HCT116 (cell line): ENCODE results near the gene RND3. TPM values are rescaled to one million over a fixed set of nuclear protein-coding genes. Genes with fewer than 3 reads are reported as not detected.

Source experiments
- ATAC-seq: fragments of 200-7000 bp; cut with Tn5 transposase; 2 replicates; pipeline ENCODE4 v1.9.1; 2020; ENCODE audit warnings: mild to moderate bottlenecking, moderate library complexity
- BruUV-seq: library from RNA; stranded (reverse); fragments of 400-500 nt; replicated peaks from 2 replicates; lab custom pipeline; 2021; lab: Mats Ljungman, UMichigan
- CTCF ChIA-PET: fragments of 300-600 bp; sonication (Branson Sonifier 250); formaldehyde crosslinking; loops from one replicate; lab custom pipeline; 2021; ENCODE audit warnings: antibody characterized with exemption; lab: Charles Lee
- POLR2A ChIA-PET: fragments of 300-600, 350-600 bp; sonication (Branson Sonifier 250); formaldehyde crosslinking; loops from one replicate; lab custom pipeline; 2021; ENCODE audit warnings: antibody characterized with exemption; lab: Charles Lee
- RAD21 ChIA-PET, 2 experiments: fragments of 300-600 bp; sonication (Branson Sonifier 250); formaldehyde crosslinking; loops; one replicate each; lab custom pipeline; 2023; ENCODE audit warnings: low total read pairs in 2 of 2; ENCODE audit not compliant: uncharacterized antibody in 2 of 2, unreplicated experiment in 2 of 2, low non-redundant PET in 1 of 2; lab: Charles Lee
- DNase-seq: peaks from one replicate; pipeline ENCODE4 v3.0.0-alpha.2; 2010; ENCODE audit warnings: low read depth, low spot score
- H2AFZ ChIP-seq: fragments of 200-600 bp; shearing (Covaris generic), sonication (generic); 2 replicates; pipeline ENCODE4 v1.6.1; 2017; ENCODE audit warnings: low read depth, mixed run types, mixed read lengths, antibody characterized with exemption, low read length; ENCODE audit not compliant: poor library complexity, severe bottlenecking
- H3K27ac ChIP-seq: 2 replicates; pipeline ENCODE4 v1.5.1; 2012; ENCODE audit warnings: low read depth, low read length
- H3K27me3 ChIP-seq: fragments of 200-600 bp; sonication (generic); 2 replicates; pipeline ENCODE4 v1.6.1; 2016; ENCODE audit warnings: mixed run types, low read length, mixed read lengths; ENCODE audit not compliant: insufficient read depth
- H3K36me3 ChIP-seq, 2 experiments: fragments of 200-500 bp in 1 of 2; fragments of 200-600 bp in 1 of 2; sonication (Bioruptor generic) in 1 of 2; sonication (generic) in 1 of 2; 2 replicates each; pipeline versions ENCODE4 v1.5.1 to v1.6.1; 2014 to 2016; ENCODE audit warnings: low read length in 2 of 2, inconsistent platforms in 1 of 2, mixed read lengths in 1 of 2, mixed run types in 1 of 2; ENCODE audit not compliant: insufficient read depth in 2 of 2, control insufficient read depth in 1 of 2
- H3K4me1 ChIP-seq, 2 experiments: fragments of 200-600 bp in 1 of 2; sonication (generic) in 1 of 2; 2 replicates each; pipeline versions ENCODE4 v1.5.1 to v1.6.1; 2012 to 2017; ENCODE audit warnings: low read length in 2 of 2, inconsistent platforms in 1 of 2, mild to moderate bottlenecking in 1 of 2, mixed read lengths in 1 of 2, mixed run types in 1 of 2, moderate library complexity in 1 of 2; ENCODE audit not compliant: insufficient read depth in 2 of 2, control insufficient read depth in 1 of 2
- H3K4me2 ChIP-seq: fragments of 200-600 bp; sonication (generic); 2 replicates; pipeline ENCODE4 v1.6.1; 2017; ENCODE audit warnings: mixed run types, low read length, mixed read lengths
- H3K4me3 ChIP-seq, 2 experiments: fragments of 200-600 bp in 1 of 2; sonication (generic) in 1 of 2; replicated peaks in 1 of 2; 2 replicates each; pipeline ENCODE4 v1.5.1; 2011 to 2016; ENCODE audit warnings: low read length in 2 of 2, control low read depth in 1 of 2, low read depth in 1 of 2, mild to moderate bottlenecking in 1 of 2, mixed read lengths in 1 of 2, mixed run types in 1 of 2
- H3K79me2 ChIP-seq: fragments of 200-600 bp; sonication (generic); 2 replicates; pipeline ENCODE4 v1.6.1; 2017; ENCODE audit warnings: mild to moderate bottlenecking, mixed run types, low read length, moderate library complexity, mixed read lengths; ENCODE audit not compliant: insufficient read depth
- H3K9ac ChIP-seq: fragments of 200-600 bp; sonication (generic); 2 replicates; pipeline ENCODE4 v1.6.1; 2016; ENCODE audit warnings: low read length, mixed read lengths
- H3K9me2 ChIP-seq: fragments of 200-600 bp; sonication (generic), shearing (Covaris generic); 2 replicates; pipeline ENCODE4 v1.6.1; 2017; ENCODE audit warnings: mixed run types, mild to moderate bottlenecking, moderate library complexity; ENCODE audit not compliant: insufficient read depth
- H3K9me3 ChIP-seq, 2 experiments: fragments of 200-500 bp in 1 of 2; fragments of 200-600 bp in 1 of 2; sonication (Bioruptor generic) in 1 of 2; sonication (generic) in 1 of 2; 2 replicates each; pipeline ENCODE4 v1.6.1; 2014 to 2017; ENCODE audit warnings: low read length in 2 of 2, mixed read lengths in 2 of 2, inconsistent platforms in 1 of 2, low read depth in 1 of 2, mild to moderate bottlenecking in 1 of 2, mixed run types in 1 of 2, moderate library complexity in 1 of 2; ENCODE audit not compliant: control insufficient read depth in 1 of 2, insufficient read depth in 1 of 2
- H4K20me1 ChIP-seq: fragments of 200-600 bp; sonication (generic), shearing (Covaris generic); 2 replicates; pipeline ENCODE4 v1.6.1; 2017; ENCODE audit warnings: mixed run types, mild to moderate bottlenecking, moderate library complexity; ENCODE audit not compliant: insufficient read depth
- ELF1 ChIP-seq: IDR thresholded peaks from 2 replicates; pipeline ENCODE4 v1.6.1; 2012; ENCODE audit warnings: low read depth, borderline replicate concordance
- EZH2 ChIP-seq: fragments of 200-600 bp; sonication (generic); IDR thresholded peaks from 2 replicates; pipeline ENCODE4 v1.6.1; 2017; ENCODE audit warnings: antibody characterized with exemption, mixed run types
- POLR2A ChIP-seq: IDR thresholded peaks from 2 replicates; pipeline ENCODE4 v1.7.0; 2011; ENCODE audit warnings: borderline replicate concordance; ENCODE audit not compliant: insufficient read depth, insufficient read length; ENCODE audit errors: extremely low read depth
- RAD21 ChIP-seq: IDR thresholded peaks from 2 replicates; pipeline ENCODE4 v1.6.1; 2012; ENCODE audit warnings: low read depth, mild to moderate bottlenecking
- SIN3A ChIP-seq: IDR thresholded peaks from 2 replicates; pipeline ENCODE4 v1.6.1; 2012; ENCODE audit warnings: low read depth
- TCF7L2 ChIP-seq: IDR thresholded peaks from 2 replicates; pipeline ENCODE4 v1.7.0; 2011; ENCODE audit warnings: borderline replicate concordance, inconsistent platforms; ENCODE audit not compliant: insufficient read depth, insufficient read length; ENCODE audit errors: extremely low read depth
- ZFX ChIP-seq: fragments of 450-650 bp; IDR thresholded peaks from 2 replicates; pipeline ENCODE4 v1.6.1; 2017
- intact Hi-C: fragments of 100-400 bp; cut with micrococcal nuclease; formaldehyde crosslinking; loops from 2 replicates; pipeline ENCODE4 v1.10.0; 2022
- total RNA-seq: library from RNA; stranded (reverse); gene quantifications from one replicate; pipeline ENCODE4 v1.2.1, GENCODE V29; 2021; ENCODE audit not compliant: unreplicated experiment
- TF ChIP-seq, protein P1 (sequence below): IDR thresholded peaks from 2 replicates; pipeline ENCODE4 v1.6.1; 2012
- TF ChIP-seq, protein P2 (sequence below): IDR thresholded peaks from 2 replicates; pipeline ENCODE4 v1.6.1; 2012
- TF ChIP-seq, protein P3 (sequence below), 3 experiments: fragments of 200-600 bp in 1 of 3; sonication (generic) in 1 of 3; IDR thresholded peaks in 2 of 3; conservative IDR thresholded peaks in 1 of 3; 2 replicates each; pipeline ENCODE4 v1.5.1; 2012 to 2017; ENCODE audit warnings: low read depth in 2 of 3, low read length in 2 of 3, antibody characterized with exemption in 1 of 3, borderline replicate concordance in 1 of 3, control low read depth in 1 of 3, mild to moderate bottlenecking in 1 of 3, mixed read lengths in 1 of 3, mixed run types in 1 of 3, moderate library complexity in 1 of 3; ENCODE audit not compliant: insufficient read depth in 1 of 3
- TF ChIP-seq, protein P4 (sequence below): IDR thresholded peaks from 2 replicates; pipeline ENCODE4 v1.6.1; 2011; ENCODE audit warnings: mild to moderate bottlenecking, low read length, moderate library complexity; ENCODE audit not compliant: insufficient replicate concordance; ENCODE audit errors: extremely low read depth

RND3 gene
- total RNA-seq, 1 experiment from 2014 or later = 15.0 TPM

- no peak for TF ChIP-seq POLR2A
- TF ChIP-seq SIN3A = no peak
- Histone ChIP-seq H3K9me2 (no peaks in the 10 kb centered on the region), H3K27ac (no peak overlapping the region), H3K9ac (peak overlapping the region; percentile 2; the same call in 1 of the 2 replicates), H2AFZ (no peak overlapping the region), H3K4me3 (no peak overlapping the region), H3K9me3 (no peaks in the 10 kb centered on the region), H3K36me3 (peaks cover 2 to 26% of the 10 kb centered on the region in 2 experiments; a peak in 2 of 4 replicates), H3K27me3 (no peaks in the 10 kb centered on the region), H3K79me2 (peaks cover 98% of the 10 kb centered on the region), H3K4me2 (peak overlapping the region; percentile 79), H4K20me1 (peaks cover 6% of the 10 kb centered on the region; the same call in 1 of the 2 replicates), H3K4me1 (peaks cover 38 to 100% of the 10 kb centered on the region in 2 experiments)
- ATAC-seq (no peak), DNase-seq (no peak)
- CTCF ChIA-PET = no interaction called here
- no TSS peak for BruUV-seq
- POLR2A ChIA-PET = interaction anchor here (1.7 kb wide), 1 partner anchor 8 kb away, joined by 4 read pairs; no protein-coding TSS in a partner anchor
- intact Hi-C loops = no loop called here
- RAD21 ChIA-PET = no interaction called here
These were observed 10.1 kb downstream of the RND3 start for GRCh38 chr2:150477347-150477746.

DNA sequence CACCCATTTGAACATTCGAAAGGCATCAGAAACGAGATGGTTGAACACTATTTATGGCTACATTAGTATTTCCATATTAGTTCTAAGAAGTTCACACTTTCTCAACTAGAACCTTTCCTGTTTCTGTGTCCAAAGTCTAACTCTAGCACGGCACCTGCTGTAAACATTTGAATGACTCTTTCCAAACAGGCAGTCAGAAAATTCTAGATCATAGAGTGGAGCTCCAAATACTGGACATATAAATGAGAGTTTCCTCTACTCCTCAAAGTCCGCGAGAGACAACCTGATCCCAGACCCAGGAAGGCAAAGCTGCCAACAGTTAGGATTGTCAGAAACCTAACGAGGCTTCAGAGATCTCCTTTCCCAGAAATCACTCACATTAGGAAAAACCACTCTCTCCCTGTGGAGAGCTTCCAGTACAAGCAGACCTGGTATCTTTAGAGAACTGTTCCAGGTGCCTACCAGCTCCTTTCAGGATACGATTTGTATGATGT is 10.6 kb downstream of the RND3 start:
- H3K79me2 ChIP-seq = peaks cover 98% of the 10 kb centered on the region
- no peak overlapping the region for H3K4me2 ChIP-seq
- H3K9ac ChIP-seq = no peak overlapping the region
- DNase-seq (no peak), ATAC-seq (no peak)
- no peak overlapping the region for H3K27ac ChIP-seq
- intact Hi-C loops = no loop called here
- ChIA-PET POLR2A (interaction anchor here (1.7 kb wide), 1 partner anchor 8 kb away, joined by 4 read pairs; no protein-coding TSS in a partner anchor), RAD21 (no interaction called here), CTCF (no interaction called here)
- no peaks in the 10 kb centered on the region for H3K27me3 ChIP-seq
- H3K36me3 ChIP-seq = peaks cover 2 to 31% of the 10 kb centered on the region in 2 experiments; a peak in 2 of 4 replicates
- H4K20me1 ChIP-seq = peaks cover 6% of the 10 kb centered on the region; the same call in 1 of the 2 replicates
- TF ChIP-seq RAD21 (no peak), EZH2 (no peak), ZFX (no peak), ELF1 (no peak), POLR2A (no peak), TCF7L2 (no peak)
- TF ChIP-seq, protein P1, sequence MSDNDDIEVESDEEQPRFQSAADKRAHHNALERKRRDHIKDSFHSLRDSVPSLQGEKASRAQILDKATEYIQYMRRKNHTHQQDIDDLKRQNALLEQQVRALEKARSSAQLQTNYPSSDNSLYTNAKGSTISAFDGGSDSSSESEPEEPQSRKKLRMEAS = no peak
- TF ChIP-seq, protein P2, sequence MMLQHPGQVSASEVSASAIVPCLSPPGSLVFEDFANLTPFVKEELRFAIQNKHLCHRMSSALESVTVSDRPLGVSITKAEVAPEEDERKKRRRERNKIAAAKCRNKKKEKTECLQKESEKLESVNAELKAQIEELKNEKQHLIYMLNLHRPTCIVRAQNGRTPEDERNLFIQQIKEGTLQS = no peak
- TF ChIP-seq, protein P3, sequence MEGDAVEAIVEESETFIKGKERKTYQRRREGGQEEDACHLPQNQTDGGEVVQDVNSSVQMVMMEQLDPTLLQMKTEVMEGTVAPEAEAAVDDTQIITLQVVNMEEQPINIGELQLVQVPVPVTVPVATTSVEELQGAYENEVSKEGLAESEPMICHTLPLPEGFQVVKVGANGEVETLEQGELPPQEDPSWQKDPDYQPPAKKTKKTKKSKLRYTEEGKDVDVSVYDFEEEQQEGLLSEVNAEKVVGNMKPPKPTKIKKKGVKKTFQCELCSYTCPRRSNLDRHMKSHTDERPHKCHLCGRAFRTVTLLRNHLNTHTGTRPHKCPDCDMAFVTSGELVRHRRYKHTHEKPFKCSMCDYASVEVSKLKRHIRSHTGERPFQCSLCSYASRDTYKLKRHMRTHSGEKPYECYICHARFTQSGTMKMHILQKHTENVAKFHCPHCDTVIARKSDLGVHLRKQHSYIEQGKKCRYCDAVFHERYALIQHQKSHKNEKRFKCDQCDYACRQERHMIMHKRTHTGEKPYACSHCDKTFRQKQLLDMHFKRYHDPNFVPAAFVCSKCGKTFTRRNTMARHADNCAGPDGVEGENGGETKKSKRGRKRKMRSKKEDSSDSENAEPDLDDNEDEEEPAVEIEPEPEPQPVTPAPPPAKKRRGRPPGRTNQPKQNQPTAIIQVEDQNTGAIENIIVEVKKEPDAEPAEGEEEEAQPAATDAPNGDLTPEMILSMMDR (IDR thresholded peaks at IDR 0.05 in 2 of 3, conservative IDR thresholded peaks at IDR 0.05 in 1 of 3; ENCODE audit: borderline replicate concordance in 1 of 3, insufficient read depth in 1 of 3, low read depth in 2 of 3, low read length in 2 of 3) = no peak
- TF ChIP-seq, protein P4, sequence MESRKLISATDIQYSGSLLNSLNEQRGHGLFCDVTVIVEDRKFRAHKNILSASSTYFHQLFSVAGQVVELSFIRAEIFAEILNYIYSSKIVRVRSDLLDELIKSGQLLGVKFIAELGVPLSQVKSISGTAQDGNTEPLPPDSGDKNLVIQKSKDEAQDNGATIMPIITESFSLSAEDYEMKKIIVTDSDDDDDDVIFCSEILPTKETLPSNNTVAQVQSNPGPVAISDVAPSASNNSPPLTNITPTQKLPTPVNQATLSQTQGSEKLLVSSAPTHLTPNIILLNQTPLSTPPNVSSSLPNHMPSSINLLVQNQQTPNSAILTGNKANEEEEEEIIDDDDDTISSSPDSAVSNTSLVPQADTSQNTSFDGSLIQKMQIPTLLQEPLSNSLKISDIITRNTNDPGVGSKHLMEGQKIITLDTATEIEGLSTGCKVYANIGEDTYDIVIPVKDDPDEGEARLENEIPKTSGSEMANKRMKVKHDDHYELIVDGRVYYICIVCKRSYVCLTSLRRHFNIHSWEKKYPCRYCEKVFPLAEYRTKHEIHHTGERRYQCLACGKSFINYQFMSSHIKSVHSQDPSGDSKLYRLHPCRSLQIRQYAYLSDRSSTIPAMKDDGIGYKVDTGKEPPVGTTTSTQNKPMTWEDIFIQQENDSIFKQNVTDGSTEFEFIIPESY = no peak
- no peak overlapping the region for H2AFZ ChIP-seq
- H3K9me2 ChIP-seq = no peaks in the 10 kb centered on the region
- no peaks in the 10 kb centered on the region for H3K9me3 ChIP-seq
- H3K4me1 ChIP-seq = peaks cover 38 to 100% of the 10 kb centered on the region in 2 experiments
- H3K4me3 ChIP-seq = no peak overlapping the region
- BruUV-seq = no TSS peak
